Trophoblast cell (in vitro differentiated cells and primary cell): ENCODE data around the gene UBE2Z.

ENCODE experiments used
- DNase-seq, 2 donors: peaks; one replicate each; pipeline ENCODE4 v3.0.0-alpha.2; 2016
- H2AFZ ChIP-seq: 2 replicates; pipeline ENCODE4 v1.6.1; 2013; ENCODE audit warnings: low read length, moderate library complexity, mild to moderate bottlenecking; ENCODE audit not compliant: insufficient read depth, poor library complexity
- H2AK5ac ChIP-seq: 2 replicates; pipeline ENCODE4 v1.6.1; 2013; ENCODE audit warnings: mild to moderate bottlenecking, low read length
- H2BK120ac ChIP-seq: 2 replicates; pipeline ENCODE4 v1.6.1; 2013; ENCODE audit warnings: low read length, mild to moderate bottlenecking, moderate library complexity; ENCODE audit not compliant: insufficient read depth, poor library complexity
- H2BK12ac ChIP-seq: 2 replicates; pipeline ENCODE4 v1.6.1; 2013; ENCODE audit warnings: mild to moderate bottlenecking, low read length, moderate library complexity
- H2BK5ac ChIP-seq: 2 replicates; pipeline ENCODE4 v1.6.1; 2013; ENCODE audit warnings: low read length, low read depth, moderate library complexity, mild to moderate bottlenecking; ENCODE audit not compliant: poor library complexity
- H3K14ac ChIP-seq: 2 replicates; pipeline ENCODE4 v1.6.1; 2013; ENCODE audit warnings: mild to moderate bottlenecking, low read length
- H3K18ac ChIP-seq: 2 replicates; pipeline ENCODE4 v1.6.1; 2013; ENCODE audit warnings: mild to moderate bottlenecking, low read length
- H3K23ac ChIP-seq: 2 replicates; pipeline ENCODE4 v1.6.1; 2013; ENCODE audit warnings: low read length
- H3K27ac ChIP-seq: 2 replicates; pipeline ENCODE4 v1.5.1; 2013; ENCODE audit warnings: low read depth, mild to moderate bottlenecking, inconsistent platforms, low read length, moderate library complexity
- H3K27me3 ChIP-seq: 2 replicates; pipeline ENCODE4 v1.6.1; 2013; ENCODE audit warnings: inconsistent platforms, mild to moderate bottlenecking, low read length, moderate library complexity; ENCODE audit not compliant: insufficient read depth
- H3K36me3 ChIP-seq, 2 experiments: 1 replicate in 1 of 2; 2 replicates in 1 of 2; pipeline ENCODE4 v1.6.1; 2013; ENCODE audit warnings: low read length in 2 of 2, mild to moderate bottlenecking in 2 of 2, moderate library complexity in 1 of 2; ENCODE audit not compliant: insufficient read depth in 2 of 2, control insufficient read depth in 1 of 2
- H3K4ac ChIP-seq: 2 replicates; pipeline ENCODE4 v1.6.1; 2013; ENCODE audit warnings: low read depth, mild to moderate bottlenecking, low read length, moderate library complexity
- H3K4me1 ChIP-seq, 2 experiments: 1 replicate in 1 of 2; 2 replicates in 1 of 2; pipeline ENCODE4 v1.6.1; 2013; ENCODE audit warnings: low read length in 2 of 2, mild to moderate bottlenecking in 2 of 2, moderate library complexity in 1 of 2; ENCODE audit not compliant: insufficient read depth in 2 of 2, control insufficient read depth in 1 of 2
- H3K4me2 ChIP-seq: 2 replicates; pipeline ENCODE4 v1.6.1; 2013; ENCODE audit warnings: inconsistent platforms, mild to moderate bottlenecking, low read length, moderate library complexity
- H3K4me3 ChIP-seq: 2 replicates; pipeline ENCODE4 v1.5.1; 2013; ENCODE audit warnings: mild to moderate bottlenecking, low read depth, low read length, inconsistent platforms
- H3K79me1 ChIP-seq: one replicate; pipeline ENCODE4 v1.6.1; 2013; ENCODE audit warnings: low read length
- H3K79me2 ChIP-seq: 2 replicates; pipeline ENCODE4 v1.6.1; 2013; ENCODE audit warnings: low read length, mild to moderate bottlenecking; ENCODE audit not compliant: control insufficient read depth, insufficient read depth, poor library complexity
- H3K9ac ChIP-seq: 2 replicates; pipeline ENCODE4 v1.6.1; 2013; ENCODE audit warnings: mild to moderate bottlenecking, low read length
- H3K9me3 ChIP-seq: 2 replicates; pipeline ENCODE4 v1.6.1; 2013; ENCODE audit warnings: low read depth, mild to moderate bottlenecking, control low read depth, inconsistent platforms, low read length; ENCODE audit not compliant: insufficient read depth
- H4K12ac ChIP-seq: 2 replicates; pipeline ENCODE4 v1.6.1; 2013; ENCODE audit warnings: low read depth, mild to moderate bottlenecking, low read length, moderate library complexity
- H4K8ac ChIP-seq: 2 replicates; pipeline ENCODE4 v1.6.1; 2013; ENCODE audit warnings: low read depth, mild to moderate bottlenecking, low read length, moderate library complexity
- H4K91ac ChIP-seq: one replicate; pipeline ENCODE4 v1.6.1; 2013; ENCODE audit warnings: low read depth, mild to moderate bottlenecking, low read length, moderate library complexity
- WGBS: extraction: QIAGEN DNeasy Blood & Tissue Kit; methylation state at CpG from one replicate; pipeline ENCODE4 v1.1.7; 2013; ENCODE audit warnings: missing lambda C conversion rate; ENCODE audit not compliant: insufficient read length, insufficient coverage; ENCODE audit errors: extremely low coverage; 5-methylcytosine and 5-hydroxymethylcytosine counted together

Gene UBE2Z

DNA sequence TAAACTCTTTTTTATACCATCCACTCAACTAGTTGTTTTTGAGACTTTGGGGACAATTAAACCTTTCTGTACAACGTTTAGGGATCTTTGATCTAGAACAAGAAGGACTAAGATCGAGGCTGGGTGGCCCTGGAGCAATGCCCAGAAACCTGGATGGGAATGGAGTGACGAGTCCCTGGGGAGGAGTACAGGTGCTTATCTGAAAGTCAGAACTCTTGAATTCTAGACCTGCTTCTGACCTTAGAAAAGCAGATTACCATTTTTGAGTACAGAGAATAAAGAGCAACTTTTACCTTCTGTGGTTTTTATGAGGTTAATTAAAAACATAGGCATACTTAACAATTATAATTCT, 17.8 kb downstream of the UBE2Z start:
- H3K23ac ChIP-seq = no peak overlapping the region

DNA sequence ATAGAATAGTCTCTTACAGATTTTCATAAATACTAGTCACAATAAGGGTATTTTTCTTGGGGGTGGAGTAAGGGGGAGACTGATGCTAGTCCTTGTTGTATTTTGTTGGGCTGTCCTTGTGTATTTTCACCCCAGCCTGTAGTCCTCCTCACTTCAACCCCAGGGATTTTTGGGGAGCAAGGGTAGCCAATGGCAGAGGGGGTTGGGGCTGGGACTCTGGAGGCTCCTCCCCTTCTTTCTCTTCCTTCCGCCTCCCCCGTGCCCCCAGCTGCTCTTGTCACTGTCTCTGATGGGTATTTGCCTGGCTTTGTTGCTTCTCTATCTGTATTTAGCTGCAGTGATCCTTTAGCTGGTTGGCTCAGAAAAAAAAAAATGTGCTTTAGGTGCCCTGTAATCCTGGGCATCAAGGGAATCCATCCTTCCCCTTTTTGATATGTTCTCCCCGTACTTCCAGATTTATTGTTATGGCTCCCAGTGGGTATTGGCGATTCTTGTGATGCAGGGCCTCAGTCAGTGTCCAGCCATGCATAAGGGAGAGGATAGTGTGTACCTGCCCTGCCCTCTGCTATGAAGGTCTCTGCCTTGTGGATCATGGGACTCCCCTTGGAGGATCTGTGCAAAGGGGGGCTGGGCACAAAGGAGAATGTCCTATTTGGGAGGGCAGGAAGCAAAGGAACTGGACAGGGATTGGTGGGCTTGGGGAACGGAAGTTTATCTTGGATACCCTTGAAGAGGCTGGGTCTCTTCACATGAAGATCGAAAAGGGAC, 20.0 kb downstream of the UBE2Z start:
- H2AFZ ChIP-seq = no peak overlapping the region
- no peak overlapping the region for H3K4me3 ChIP-seq
- no peak overlapping the region for H3K4me2 ChIP-seq
- no peak overlapping the region for H3K27ac ChIP-seq
- no peak overlapping the region for H4K12ac ChIP-seq
- peaks cover 2% of the 10 kb centered on the region for H3K9me3 ChIP-seq
- no peaks in the 10 kb centered on the region for H3K79me2 ChIP-seq
- WGBS = no CpG with 5 or more reads among the region's 6 CpGs
- H3K79me1 ChIP-seq = no peaks in the 10 kb centered on the region
- no peak overlapping the region for H3K4ac ChIP-seq
- H4K91ac ChIP-seq = no peak overlapping the region
- H2BK120ac ChIP-seq = no peak overlapping the region
- no peak overlapping the region for H2BK5ac ChIP-seq
- H2AK5ac ChIP-seq = no peak overlapping the region
- H3K36me3 ChIP-seq = peaks cover 52 to 83% of the 10 kb centered on the region in 2 experiments
- H3K14ac ChIP-seq = no peak overlapping the region
- no peak overlapping the region for H3K9ac ChIP-seq
- no peak overlapping the region for H2BK12ac ChIP-seq
- DNase-seq = no peak
- no peak overlapping the region for H3K18ac ChIP-seq
- H3K27me3 ChIP-seq = no peaks in the 10 kb centered on the region
- H3K4me1 ChIP-seq = no peaks in the 10 kb centered on the region
- no peak overlapping the region for H4K8ac ChIP-seq
- H3K23ac ChIP-seq = no peak overlapping the region

More for the DNA sequence above, 17.8 kb downstream of the UBE2Z start:
- Histone ChIP-seq H2BK12ac (no peak overlapping the region), H3K36me3 (peaks cover 56 to 82% of the 10 kb centered on the region in 2 experiments), H3K14ac (no peak overlapping the region), H3K27ac (no peak overlapping the region), H2AFZ (no peak overlapping the region), H3K9me3 (peaks cover 2% of the 10 kb centered on the region), H3K4ac (no peak overlapping the region), H3K79me1 (no peaks in the 10 kb centered on the region), H2AK5ac (no peak overlapping the region), H4K91ac (no peak overlapping the region), H4K8ac (no peak overlapping the region), H3K9ac (no peak overlapping the region), H3K18ac (no peak overlapping the region), H4K12ac (no peak overlapping the region), H3K4me1 (no peaks in the 10 kb centered on the region), H3K4me3 (no peak overlapping the region), H3K27me3 (no peaks in the 10 kb centered on the region), H3K79me2 (no peaks in the 10 kb centered on the region), H2BK5ac (no peak overlapping the region), H3K4me2 (no peak overlapping the region), H2BK120ac (no peak overlapping the region)
- no CpG with 5 or more reads among the region's 3 CpGs for WGBS
- DNase-seq = no peak

DNA sequence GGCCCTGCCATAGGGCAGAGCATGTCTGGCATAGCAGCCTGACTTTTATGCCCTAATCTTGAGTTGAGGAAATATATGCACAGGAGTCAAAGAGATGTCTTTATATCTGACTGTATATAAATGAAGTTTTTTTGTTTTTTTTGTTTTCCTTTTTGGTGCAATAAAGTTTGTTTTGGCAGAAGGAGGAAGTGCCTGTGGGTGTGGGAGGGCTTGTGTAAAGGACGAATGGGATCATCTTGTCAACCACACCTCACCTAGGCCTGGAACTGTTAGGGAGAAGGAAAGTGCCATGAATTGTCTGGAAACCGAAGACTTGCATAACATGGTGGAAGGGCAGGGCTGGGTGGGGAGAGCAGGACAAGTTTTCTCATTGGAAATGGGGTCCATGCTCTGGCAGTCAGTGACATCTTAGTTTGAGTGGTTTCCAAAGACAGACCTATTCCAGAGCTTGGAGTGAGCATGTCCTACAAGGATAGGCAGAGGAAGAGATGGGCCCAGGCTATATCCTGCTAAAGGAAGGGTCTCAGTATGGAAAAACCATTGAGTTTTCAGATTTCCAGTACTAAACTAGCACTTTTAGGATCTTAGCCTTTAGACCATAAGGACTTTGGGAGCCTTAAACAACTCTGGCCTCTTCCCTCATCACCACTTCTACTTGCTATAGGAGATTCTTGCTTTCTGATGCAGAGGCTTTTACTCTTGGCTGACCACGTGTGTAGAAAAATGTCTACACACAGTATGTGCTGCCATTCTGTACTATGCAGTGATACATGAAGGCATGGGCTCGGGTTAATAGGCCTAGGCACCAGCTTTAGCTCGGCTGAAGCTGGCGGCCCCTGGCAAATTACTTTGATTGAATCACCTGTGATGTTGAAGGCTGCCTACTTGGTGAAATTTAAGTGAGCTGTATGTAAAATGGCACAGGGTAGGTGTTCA, 20.9 kb downstream of the UBE2Z start:
- H4K91ac ChIP-seq = no peak overlapping the region
- peaks cover 47 to 82% of the 10 kb centered on the region in 2 experiments for H3K36me3 ChIP-seq
- H3K79me1 ChIP-seq = no peaks in the 10 kb centered on the region
- H3K79me2 ChIP-seq = no peaks in the 10 kb centered on the region
- H3K27me3 ChIP-seq = no peaks in the 10 kb centered on the region
- no peak overlapping the region for H3K4ac ChIP-seq
- no peak overlapping the region for H2AK5ac ChIP-seq
- H2BK5ac ChIP-seq = no peak overlapping the region
- H3K4me1 ChIP-seq = no peaks in the 10 kb centered on the region
- no peak overlapping the region for H3K27ac ChIP-seq
- no peak overlapping the region for H3K9ac ChIP-seq
- H2AFZ ChIP-seq = no peak overlapping the region
- H2BK120ac ChIP-seq = no peak overlapping the region
- H2BK12ac ChIP-seq = no peak overlapping the region
- H3K18ac ChIP-seq = no peak overlapping the region
- no peak overlapping the region for H4K12ac ChIP-seq
- H3K4me3 ChIP-seq = no peak overlapping the region
- H4K8ac ChIP-seq = no peak overlapping the region
- WGBS = no CpG with 5 or more reads among the region's 6 CpGs
- H3K4me2 ChIP-seq = no peak overlapping the region
- peaks cover 2% of the 10 kb centered on the region for H3K9me3 ChIP-seq
- H3K23ac ChIP-seq = no peak overlapping the region
- no peak for DNase-seq
- H3K14ac ChIP-seq = no peak overlapping the region

DNA sequence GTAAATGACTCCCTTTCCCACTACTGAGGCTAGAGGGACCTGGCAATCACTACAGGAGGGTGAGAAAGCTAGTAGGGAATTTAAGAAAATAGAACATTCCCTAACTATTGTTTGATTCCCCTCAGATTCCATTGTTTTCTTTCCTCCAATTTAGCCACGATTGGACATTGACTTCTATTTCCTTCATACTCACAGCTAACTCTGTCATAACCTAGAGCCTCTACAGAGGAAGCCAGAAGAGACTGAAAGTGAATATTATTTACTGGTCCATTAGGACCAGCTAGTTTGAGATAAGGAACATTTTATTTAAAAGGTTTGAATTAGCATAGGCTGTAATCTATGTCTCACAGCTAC, 21.6 kb downstream of the UBE2Z start:
- H3K18ac ChIP-seq = no peak overlapping the region
- no peak overlapping the region for H4K8ac ChIP-seq
- H3K4me2 ChIP-seq = no peak overlapping the region
- H3K9ac ChIP-seq = no peak overlapping the region
- no peak overlapping the region for H4K12ac ChIP-seq
- H3K4ac ChIP-seq = no peak overlapping the region
- no peak overlapping the region for H2AFZ ChIP-seq
- no peak for DNase-seq
- H3K9me3 ChIP-seq = peaks cover 2% of the 10 kb centered on the region
- no peak overlapping the region for H2AK5ac ChIP-seq
- no peak overlapping the region for H3K4me3 ChIP-seq
- H3K79me2 ChIP-seq = no peaks in the 10 kb centered on the region
- H3K27ac ChIP-seq = no peak overlapping the region
- no peak overlapping the region for H2BK5ac ChIP-seq
- no peak overlapping the region for H3K14ac ChIP-seq
- no CpG with 5 or more reads among the region's 1 CpG for WGBS
- H3K36me3 ChIP-seq = peaks cover 48 to 83% of the 10 kb centered on the region in 2 experiments
- no peaks in the 10 kb centered on the region for H3K4me1 ChIP-seq
- no peaks in the 10 kb centered on the region for H3K27me3 ChIP-seq
- no peak overlapping the region for H4K91ac ChIP-seq
- no peak overlapping the region for H2BK120ac ChIP-seq
- no peak overlapping the region for H2BK12ac ChIP-seq
- no peak overlapping the region for H3K23ac ChIP-seq
- no peaks in the 10 kb centered on the region for H3K79me1 ChIP-seq
